Thymus (tissue), 11 donors: ENCODE data around the gene PDE4B. TPM values are rescaled to one million over a fixed set of nuclear protein-coding genes. Genes with fewer than 3 reads are reported as not detected.

ENCODE experiments used
- DNase-seq, 9 donors: peaks; one replicate each; pipeline ENCODE4 v3.0.0-alpha.2; 2013; ENCODE audit warnings: low spot score in 9 of 9, low read depth in 6 of 9, missing footprints in 1 of 9
- H3K27ac ChIP-seq, 2 donors: one replicate each; pipeline ENCODE4 v1.5.1; 2013; ENCODE audit warnings: control low read depth in 1 of 2, low read depth in 1 of 2, low read length in 1 of 2, mild to moderate bottlenecking in 1 of 2, moderate library complexity in 1 of 2
- H3K27me3 ChIP-seq, 2 donors: one replicate each; pipeline ENCODE4 v1.5.1; 2013; ENCODE audit warnings: low read length in 1 of 2; ENCODE audit not compliant: control insufficient read depth in 2 of 2, insufficient read depth in 1 of 2
- H3K36me3 ChIP-seq, 2 donors: one replicate each; pipeline ENCODE4 v1.5.1; 2013; ENCODE audit warnings: low read length in 1 of 2, mild to moderate bottlenecking in 1 of 2, moderate library complexity in 1 of 2; ENCODE audit not compliant: control insufficient read depth in 2 of 2, insufficient read depth in 2 of 2
- H3K4me1 ChIP-seq, 2 donors: one replicate each; pipeline ENCODE4 v1.5.1; 2013; ENCODE audit warnings: low read length in 2 of 2; ENCODE audit not compliant: control insufficient read depth in 2 of 2, insufficient read depth in 2 of 2
- H3K4me3 ChIP-seq, 2 donors: one replicate each; pipeline ENCODE4 v1.5.1; 2013; ENCODE audit warnings: low read length in 2 of 2, control low read depth in 1 of 2, mild to moderate bottlenecking in 1 of 2
- H3K9me3 ChIP-seq, 2 donors: one replicate each; pipeline ENCODE4 v1.5.1; 2013; ENCODE audit warnings: low read length in 1 of 2, mild to moderate bottlenecking in 1 of 2; ENCODE audit not compliant: control insufficient read depth in 2 of 2, insufficient read depth in 1 of 2
- WGBS: extraction: QIAGEN DNeasy Blood & Tissue Kit; methylation state at CpG from one replicate; pipeline ENCODE4 v1.1.7; 2013; 5-methylcytosine and 5-hydroxymethylcytosine counted together
- polyA plus RNA-seq: library from polyadenylated mRNA; stranded (reverse); fragments of 200-250 nt; gene quantifications from one replicate; pipeline ENCODE4 v1.2.3, GENCODE V29; 2013
- total RNA-seq: library from RNA; stranded (reverse); fragments of 120-200 nt; gene quantifications from one replicate; pipeline ENCODE4 v1.2.4, GENCODE V29; 2013
- donor health status: healthy.

The PDE4B gene
- total and polyA plus RNA-seq, 2 donors, result 9.9 to 10.9 TPM

DNA sequence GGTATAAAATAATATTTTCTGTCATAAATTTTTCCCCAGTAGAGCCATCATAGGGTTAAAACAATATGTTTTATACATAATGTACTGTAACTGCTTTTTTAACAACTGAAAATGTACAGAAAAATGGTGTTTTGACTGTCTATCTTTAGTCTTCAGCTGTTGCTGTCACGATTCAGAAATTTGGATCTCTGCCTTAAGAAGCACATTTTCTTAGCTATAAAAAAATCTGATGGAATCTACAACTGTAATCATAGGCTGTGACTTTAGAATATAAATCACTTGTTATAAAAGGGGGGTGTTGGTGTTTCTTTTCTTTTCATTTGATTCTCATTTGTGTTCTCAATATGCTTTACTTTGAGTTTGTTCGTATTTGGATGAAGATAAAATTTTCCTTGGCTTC, 187.5 kb downstream of the PDE4B start:
- no peak overlapping the region for H3K27ac ChIP-seq
- 94% methylated on average over 2 of the region's 2 CpGs for WGBS
- peaks cover 1 to 12% of the 10 kb centered on the region in 2 donors for H3K9me3 ChIP-seq
- no peaks in the 10 kb centered on the region for H3K27me3 ChIP-seq
- H3K4me1 ChIP-seq, result no peaks in the 10 kb centered on the region
- H3K4me3 ChIP-seq, result no peak overlapping the region
- no peak for DNase-seq
- no peaks in the 10 kb centered on the region for H3K36me3 ChIP-seq

DNA sequence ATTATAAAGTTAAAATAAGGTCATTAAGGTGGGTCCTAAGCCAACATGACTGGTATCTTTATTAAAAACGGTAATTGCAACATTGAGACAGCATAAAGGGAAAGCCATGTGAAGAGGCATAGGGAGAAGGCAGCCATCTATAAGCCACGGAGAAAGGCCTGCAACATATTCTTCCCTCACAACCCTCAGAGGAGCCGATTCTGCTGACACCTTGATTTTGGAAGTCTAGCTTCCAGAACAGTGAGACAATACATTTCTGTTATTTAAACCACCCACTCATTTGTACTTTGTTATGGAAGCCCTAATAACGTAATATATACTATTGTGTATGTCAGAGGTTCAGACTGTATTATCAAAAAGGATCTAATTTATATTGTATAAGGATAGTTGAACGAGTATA, 190.8 kb downstream of the PDE4B start:
- WGBS, result 95% methylated on average over 5 of the region's 5 CpGs
- Histone ChIP-seq H3K27ac (no peak overlapping the region), H3K36me3 (no peaks in the 10 kb centered on the region), H3K27me3 (no peaks in the 10 kb centered on the region), H3K4me3 (no peak overlapping the region), H3K9me3 (no peaks in the 10 kb centered on the region), H3K4me1 (no peaks in the 10 kb centered on the region)
- DNase-seq, result no peak

- Histone ChIP-seq H3K4me1 (no peaks in the 10 kb centered on the region), H3K9me3 (no peaks in the 10 kb centered on the region)
Measured at GRCh38 chr1:65985393-65986066, 192.8 kb downstream of the PDE4B start.

DNA sequence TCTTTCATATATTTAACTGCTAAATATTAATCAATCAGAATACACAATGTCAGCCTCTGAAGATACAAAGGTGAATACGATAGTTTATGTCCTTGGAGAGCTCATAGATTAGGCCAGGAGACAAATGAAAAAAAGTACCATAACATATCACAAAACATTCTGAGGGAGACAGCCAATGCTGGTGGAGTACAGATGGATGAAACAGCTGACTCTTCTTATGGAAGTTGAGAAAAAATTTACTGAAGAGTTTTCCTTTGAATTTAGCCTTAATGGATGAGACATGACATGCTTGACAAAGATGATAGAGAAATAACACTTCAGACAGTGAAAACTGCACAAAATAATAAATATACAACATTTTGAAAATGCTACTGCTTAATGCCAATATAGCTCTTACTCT, 193.5 kb downstream of the PDE4B start:
- DNase-seq, result no peak
- WGBS, result 95% methylated on average over 1 of the region's 1 CpG
- no peak overlapping the region for H3K4me3 ChIP-seq
- H3K36me3 ChIP-seq, result no peaks in the 10 kb centered on the region
- H3K27me3 ChIP-seq, result no peaks in the 10 kb centered on the region
- no peaks in the 10 kb centered on the region for H3K4me1 ChIP-seq
- no peaks in the 10 kb centered on the region for H3K9me3 ChIP-seq
- H3K27ac ChIP-seq, result no peak overlapping the region

More at GRCh38 chr1:65985393-65986066, 192.8 kb downstream of the PDE4B start:
- WGBS, result 93% methylated on average over 1 of the region's 1 CpG
- no peak overlapping the region for H3K27ac ChIP-seq
- H3K36me3 ChIP-seq, result no peaks in the 10 kb centered on the region
- H3K27me3 ChIP-seq, result no peaks in the 10 kb centered on the region
- DNase-seq, result no peak
- H3K4me3 ChIP-seq, result no peak overlapping the region

- no peak for DNase-seq
Measured at GRCh38 chr1:65990161-65990560, 197.5 kb downstream of the PDE4B start.

GRCh38 chr1:65991694-65992093, 199.0 kb downstream of the PDE4B start:
- no peak for DNase-seq
- Histone ChIP-seq H3K9me3 (no peaks in the 10 kb centered on the region), H3K27me3 (no peaks in the 10 kb centered on the region), H3K4me1 (no peaks in the 10 kb centered on the region), H3K36me3 (no peaks in the 10 kb centered on the region), H3K27ac (no peak overlapping the region), H3K4me3 (no peak overlapping the region)
- WGBS, result 94% methylated on average over 3 of the region's 3 CpGs

More at GRCh38 chr1:65990161-65990560, 197.5 kb downstream of the PDE4B start:
- no peaks in the 10 kb centered on the region for H3K27me3 ChIP-seq
- no peaks in the 10 kb centered on the region for H3K9me3 ChIP-seq
- 90% methylated on average over 1 of the region's 1 CpG for WGBS
- H3K4me1 ChIP-seq, result no peaks in the 10 kb centered on the region
- no peak overlapping the region for H3K27ac ChIP-seq
- H3K36me3 ChIP-seq, result no peaks in the 10 kb centered on the region
- no peak overlapping the region for H3K4me3 ChIP-seq

DNA sequence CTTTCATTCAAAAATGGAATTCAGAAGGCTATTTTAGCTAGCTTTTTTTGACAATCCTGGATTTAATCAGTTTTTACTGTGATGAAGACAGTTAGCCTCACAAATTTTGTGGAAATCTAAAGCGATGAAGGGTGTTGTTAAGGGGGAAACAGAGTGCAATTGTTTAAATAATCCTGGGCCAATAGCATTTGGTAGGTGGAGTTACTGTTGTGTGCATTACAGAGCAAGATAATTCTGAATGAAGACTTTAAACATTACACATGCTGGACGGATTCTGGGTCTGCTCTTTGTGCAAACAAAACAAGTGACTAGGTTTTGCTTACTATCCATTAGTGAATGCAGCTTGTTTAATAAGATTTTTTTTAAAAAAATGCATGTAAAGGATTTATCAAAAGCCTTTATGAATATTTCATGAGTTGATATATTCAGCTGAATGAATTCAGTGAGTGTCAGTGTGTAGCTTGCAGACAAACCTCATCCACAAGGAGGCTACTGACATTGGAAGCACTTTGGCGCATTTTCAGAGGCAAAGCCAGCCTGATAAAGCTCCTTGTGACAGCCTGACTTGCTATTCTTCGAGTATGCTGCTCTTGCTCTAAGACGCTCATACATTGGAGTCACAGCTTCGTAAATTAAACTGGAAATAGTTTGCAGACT, 199.6 kb downstream of the PDE4B start:
- Histone ChIP-seq H3K4me3 (no peak overlapping the region), H3K27me3 (no peaks in the 10 kb centered on the region), H3K9me3 (no peaks in the 10 kb centered on the region), H3K27ac (no peak overlapping the region), H3K36me3 (no peaks in the 10 kb centered on the region), H3K4me1 (no peaks in the 10 kb centered on the region)
- 84% methylated on average over 6 of the region's 6 CpGs for WGBS
- DNase-seq, result no peak

DNA sequence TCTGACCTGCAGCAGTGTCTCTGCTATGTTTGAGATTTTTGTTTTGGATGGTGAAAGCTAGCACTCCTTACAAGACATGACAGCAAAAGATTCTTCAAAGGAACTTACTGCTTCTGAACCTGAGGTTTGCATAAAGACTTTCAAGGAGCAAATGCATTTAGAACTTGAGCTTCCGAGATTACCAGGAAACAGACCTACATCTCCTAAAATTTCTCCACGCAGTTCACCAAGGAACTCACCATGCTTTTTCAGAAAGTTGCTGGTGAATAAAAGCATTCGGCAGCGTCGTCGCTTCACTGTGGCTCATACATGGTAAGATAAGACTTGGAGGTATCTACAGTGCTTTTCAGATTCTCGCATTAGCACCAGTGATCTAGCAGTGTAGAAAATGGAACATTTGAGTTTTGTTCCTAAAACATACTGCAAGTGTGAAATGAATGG, 200.2 kb downstream of the PDE4B start:
- no peaks in the 10 kb centered on the region for H3K36me3 ChIP-seq
- no peaks in the 10 kb centered on the region for H3K9me3 ChIP-seq
- no peak for DNase-seq
- no peaks in the 10 kb centered on the region for H3K4me1 ChIP-seq
- 94% methylated on average over 7 of the region's 7 CpGs for WGBS
- no peaks in the 10 kb centered on the region for H3K27me3 ChIP-seq
- no peak overlapping the region for H3K4me3 ChIP-seq
- H3K27ac ChIP-seq, result no peak overlapping the region

GRCh38 chr1:65994223-65994622, 201.5 kb downstream of the PDE4B start:
- WGBS, result 96% methylated on average over 2 of the region's 2 CpGs
- no peaks in the 10 kb centered on the region for H3K27me3 ChIP-seq
- H3K4me1 ChIP-seq, result no peaks in the 10 kb centered on the region
- no peak for DNase-seq
- no peaks in the 10 kb centered on the region for H3K9me3 ChIP-seq
- no peak overlapping the region for H3K4me3 ChIP-seq
- no peak overlapping the region for H3K27ac ChIP-seq
- no peaks in the 10 kb centered on the region for H3K36me3 ChIP-seq
